Body of pancreas (tissue), 4 donors: Measurements from ENCODE around the gene WASF3. TPM values are rescaled to one million over a fixed set of nuclear protein-coding genes. Genes with fewer than 3 reads are reported as not detected.

Experiments
- ATAC-seq: fragments of 150-250 bp; one replicate; pipeline ENCODE4 v1.9.1; 2016
- DNase-seq, 4 donors: peaks; one replicate each; pipeline ENCODE4 v3.0.0-alpha.2; 2019
- H3K27ac ChIP-seq, 4 donors: fragments of 200-600 bp; sonication (generic); 1 replicate in 3 of 4; 2 replicates in 1 of 4; pipeline versions ENCODE4 v1.5.1 to v1.6.1; 2016 to 2019; ENCODE audit warnings: mild to moderate bottlenecking in 1 of 4, mixed read lengths in 1 of 4, moderate library complexity in 1 of 4
- H3K27me3 ChIP-seq, 2 donors: fragments of 200-600 bp; sonication (generic); one replicate each; pipeline ENCODE4 v1.6.0; 2016; ENCODE audit warnings: mild to moderate bottlenecking in 1 of 2
- H3K36me3 ChIP-seq, 2 donors: fragments of 200-600 bp; sonication (generic); replicated peaks in 1 of 2; 2 replicates each; pipeline ENCODE4 v1.5.1; 2016; ENCODE audit warnings: low read depth in 2 of 2; ENCODE audit not compliant: insufficient read depth in 1 of 2
- H3K4me1 ChIP-seq: fragments of 200-600 bp; sonication (generic); one replicate; pipeline ENCODE4 v1.6.0; 2016
- H3K4me3 ChIP-seq, 2 donors: fragments of 200-600 bp; sonication (generic); 1 replicate in 1 of 2; 2 replicates in 1 of 2; pipeline ENCODE4 v1.5.1; 2016 to 2019
- H3K9me3 ChIP-seq, 3 donors: fragments of 200-600 bp; sonication (generic); 1 replicate in 2 of 3; 2 replicates in 1 of 3; pipeline ENCODE4 v1.5.1; 2016
- POLR2A ChIP-seq, 3 donors: fragments of 450-650 bp; IDR thresholded peaks; one replicate each; pipeline ENCODE4 v1.6.1; 2016; ENCODE audit warnings: antibody characterized with exemption in 3 of 3, mild to moderate bottlenecking in 2 of 3
- WGBS, 2 donors: methylation state at CpG; one replicate each; pipeline ENCODE4 v1.1.5; 2017; 5-methylcytosine and 5-hydroxymethylcytosine counted together
- intact Hi-C: fragments of 100-400 bp; cut with DNase I; formaldehyde crosslinking; loops from one replicate; pipeline ENCODE4 v1.15.1; 2023
- total RNA-seq, 2 donors: library from RNA; depleted of rRNA; stranded (reverse); fragments of >200 nt; gene quantifications; one replicate each; pipeline ENCODE4 v1.1.0, GENCODE V29; 2016
- TF ChIP-seq, protein P1 (sequence below), 7 experiments: fragments of 450-650 bp in 4 of 7; fragments of 200-600 bp in 3 of 7; sonication (generic) in 3 of 7; IDR thresholded peaks; one replicate each; pipeline ENCODE4 v1.5.1; 2016 to 2019; ENCODE audit warnings: antibody characterized with exemption in 7 of 7

The WASF3 gene
- total RNA-seq, 2 donors from 2014 or later, result 6.0 to 13.2 TPM

- no peaks in the 10 kb centered on the region for H3K36me3 ChIP-seq
- DNase-seq (no peak), ATAC-seq (no peak)
- TF ChIP-seq, protein P1, sequence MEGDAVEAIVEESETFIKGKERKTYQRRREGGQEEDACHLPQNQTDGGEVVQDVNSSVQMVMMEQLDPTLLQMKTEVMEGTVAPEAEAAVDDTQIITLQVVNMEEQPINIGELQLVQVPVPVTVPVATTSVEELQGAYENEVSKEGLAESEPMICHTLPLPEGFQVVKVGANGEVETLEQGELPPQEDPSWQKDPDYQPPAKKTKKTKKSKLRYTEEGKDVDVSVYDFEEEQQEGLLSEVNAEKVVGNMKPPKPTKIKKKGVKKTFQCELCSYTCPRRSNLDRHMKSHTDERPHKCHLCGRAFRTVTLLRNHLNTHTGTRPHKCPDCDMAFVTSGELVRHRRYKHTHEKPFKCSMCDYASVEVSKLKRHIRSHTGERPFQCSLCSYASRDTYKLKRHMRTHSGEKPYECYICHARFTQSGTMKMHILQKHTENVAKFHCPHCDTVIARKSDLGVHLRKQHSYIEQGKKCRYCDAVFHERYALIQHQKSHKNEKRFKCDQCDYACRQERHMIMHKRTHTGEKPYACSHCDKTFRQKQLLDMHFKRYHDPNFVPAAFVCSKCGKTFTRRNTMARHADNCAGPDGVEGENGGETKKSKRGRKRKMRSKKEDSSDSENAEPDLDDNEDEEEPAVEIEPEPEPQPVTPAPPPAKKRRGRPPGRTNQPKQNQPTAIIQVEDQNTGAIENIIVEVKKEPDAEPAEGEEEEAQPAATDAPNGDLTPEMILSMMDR (IDR thresholded peaks at IDR 0.05), result no peak
- no peak for TF ChIP-seq POLR2A (IDR thresholded peaks at IDR 0.05)
- WGBS, 2 donors, result 92 to 97% methylated on average over 1 of the region's 1 CpG
- intact Hi-C loops, result no loop called here
- no peaks in the 10 kb centered on the region for H3K9me3 ChIP-seq
- H3K4me3 ChIP-seq, result no peak overlapping the region
- H3K27me3 ChIP-seq, result no peaks in the 10 kb centered on the region
- no peaks in the 10 kb centered on the region for H3K4me1 ChIP-seq
- no peak overlapping the region for H3K27ac ChIP-seq
These were observed 93.8 kb downstream of the WASF3 start for GRCh38 chr13:26651234-26651633.

- ATAC-seq (no peak), DNase-seq (no peak)
- Histone ChIP-seq H3K4me3 (no peak overlapping the region), H3K36me3 (no peaks in the 10 kb centered on the region), H3K27ac (no peak overlapping the region), H3K9me3 (no peaks in the 10 kb centered on the region), H3K4me1 (no peaks in the 10 kb centered on the region), H3K27me3 (no peaks in the 10 kb centered on the region)
- intact Hi-C loops, result no loop called here
- no peak for TF ChIP-seq POLR2A (IDR thresholded peaks at IDR 0.05)
- TF ChIP-seq, protein P1 (IDR thresholded peaks at IDR 0.05), result no peak
- 91 to 93% methylated on average over 4 of the region's 4 CpGs for WGBS, 2 donors
These were observed 95.8 kb downstream of the WASF3 start for GRCh38 chr13:26653310-26653709.

DNA sequence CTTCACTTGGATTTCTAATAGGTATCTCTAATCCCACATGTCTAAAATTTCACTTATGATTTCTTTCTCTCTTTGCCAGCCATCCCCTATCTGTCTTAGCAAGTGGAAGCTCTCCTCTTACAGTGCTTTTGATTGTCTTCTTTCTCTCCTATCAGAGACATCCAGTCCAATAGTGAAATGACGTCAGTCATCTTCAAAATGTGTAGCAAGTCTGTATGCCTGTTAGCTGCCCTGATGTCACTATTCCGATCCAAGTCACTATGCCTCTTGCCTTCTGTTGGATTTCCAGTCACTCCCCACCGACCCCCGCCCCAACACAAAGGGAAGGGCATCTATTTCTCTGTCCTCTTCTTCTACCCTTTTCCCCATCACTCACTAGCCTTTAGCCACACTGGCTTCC is 96.4 kb downstream of the WASF3 start:
- TF ChIP-seq, protein P1 (IDR thresholded peaks at IDR 0.05), result no peak
- no peak for TF ChIP-seq POLR2A (IDR thresholded peaks at IDR 0.05)
- H3K4me3 ChIP-seq, result no peak overlapping the region
- H3K9me3 ChIP-seq, result no peaks in the 10 kb centered on the region
- ATAC-seq (no peak), DNase-seq (no peak)
- H3K36me3 ChIP-seq, result no peaks in the 10 kb centered on the region
- intact Hi-C loops, result no loop called here
- H3K4me1 ChIP-seq, result no peaks in the 10 kb centered on the region
- H3K27ac ChIP-seq, result no peak overlapping the region
- 93% methylated on average over 4 of the region's 4 CpGs for WGBS, 2 donors
- no peaks in the 10 kb centered on the region for H3K27me3 ChIP-seq

- H3K4me3 ChIP-seq, result no peak overlapping the region
- no peaks in the 10 kb centered on the region for H3K27me3 ChIP-seq
- 78 to 80% methylated on average over 4 of the region's 4 CpGs for WGBS, 2 donors
- no peak overlapping the region for H3K27ac ChIP-seq
- no peak for TF ChIP-seq POLR2A (IDR thresholded peaks at IDR 0.05)
- TF ChIP-seq, protein P1 (IDR thresholded peaks at IDR 0.05), result no peak
- DNase-seq, result no peak
- intact Hi-C loops, result no loop called here
- no peaks in the 10 kb centered on the region for H3K9me3 ChIP-seq
- no peaks in the 10 kb centered on the region for H3K36me3 ChIP-seq
- ATAC-seq, result no peak
- no peaks in the 10 kb centered on the region for H3K4me1 ChIP-seq
These were observed 99.4 kb downstream of the WASF3 start for GRCh38 chr13:26656919-26657318.
